Germinal center (tissue), 1 donor: Measurements from ENCODE around the gene MKS1.

Experiments used
- DNase-seq: peaks from one replicate; pipeline ENCODE4 v3.0.0; 2012; ENCODE audit warnings: mixed read lengths, low spot score

Gene MKS1

DNA sequence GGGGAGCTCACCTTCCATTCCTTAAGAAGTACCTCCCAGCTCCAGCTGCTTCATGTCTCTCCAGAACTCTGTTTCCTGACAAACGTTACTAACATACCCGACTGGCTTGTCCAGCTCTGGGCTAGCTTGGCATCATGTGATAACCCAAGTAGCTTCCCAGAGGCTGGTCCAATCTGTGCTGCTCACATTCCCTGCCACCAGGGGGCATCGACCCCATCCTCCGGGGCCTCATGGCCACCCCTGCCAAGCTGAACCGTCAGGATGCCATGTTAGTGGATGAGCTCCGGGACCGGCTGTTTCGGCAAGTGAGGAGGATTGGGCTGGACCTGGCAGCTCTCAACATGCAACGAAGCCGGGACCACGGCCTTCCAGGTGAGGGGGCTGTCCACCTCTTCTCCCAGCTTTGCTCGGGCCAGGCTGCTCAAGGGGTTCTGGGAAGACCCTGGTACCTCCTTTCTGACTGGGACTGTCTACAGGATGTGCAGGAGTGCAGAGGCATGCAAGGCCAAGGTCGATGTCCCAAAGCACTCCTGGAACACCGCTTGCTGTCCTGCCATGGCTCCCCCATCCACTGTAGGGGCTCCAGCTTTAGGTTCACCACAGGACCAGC is 18.9 kb downstream of the MKS1 start:
- DNase-seq: peak; percentile 70

- no peak for DNase-seq
These were observed 22.4 kb downstream of the MKS1 start for GRCh38 chr17:58196610-58197009.

DNA sequence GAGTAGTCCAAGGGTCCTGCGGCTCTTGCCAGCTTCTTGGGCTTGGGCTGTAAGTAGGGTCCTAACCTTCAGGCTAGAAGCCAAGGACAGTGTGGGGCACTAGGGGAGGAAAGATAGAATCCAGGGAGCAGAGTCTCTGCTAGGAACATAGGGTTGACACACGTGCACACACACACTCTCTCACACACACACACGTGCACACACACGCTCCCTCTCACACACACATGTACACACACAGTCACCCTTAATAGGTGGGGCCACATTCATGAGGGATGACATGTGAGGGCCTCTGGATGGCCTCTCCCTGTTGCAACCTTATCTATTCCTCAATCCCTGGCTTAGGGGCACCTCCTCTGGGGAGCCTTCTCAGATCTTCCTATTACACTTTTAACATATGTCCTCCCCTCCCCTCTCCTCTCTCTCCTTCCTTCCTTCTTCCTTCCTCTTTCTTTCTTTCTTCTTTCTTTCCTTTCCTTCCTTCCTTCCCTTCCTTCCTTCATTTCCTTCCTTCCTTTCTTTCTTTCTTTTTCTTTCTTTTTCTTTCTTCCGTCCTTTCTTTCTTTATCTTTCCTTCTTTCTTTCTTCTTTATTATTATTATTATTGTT is 23.4 kb downstream of the MKS1 start:
- DNase-seq: no peak

DNA sequence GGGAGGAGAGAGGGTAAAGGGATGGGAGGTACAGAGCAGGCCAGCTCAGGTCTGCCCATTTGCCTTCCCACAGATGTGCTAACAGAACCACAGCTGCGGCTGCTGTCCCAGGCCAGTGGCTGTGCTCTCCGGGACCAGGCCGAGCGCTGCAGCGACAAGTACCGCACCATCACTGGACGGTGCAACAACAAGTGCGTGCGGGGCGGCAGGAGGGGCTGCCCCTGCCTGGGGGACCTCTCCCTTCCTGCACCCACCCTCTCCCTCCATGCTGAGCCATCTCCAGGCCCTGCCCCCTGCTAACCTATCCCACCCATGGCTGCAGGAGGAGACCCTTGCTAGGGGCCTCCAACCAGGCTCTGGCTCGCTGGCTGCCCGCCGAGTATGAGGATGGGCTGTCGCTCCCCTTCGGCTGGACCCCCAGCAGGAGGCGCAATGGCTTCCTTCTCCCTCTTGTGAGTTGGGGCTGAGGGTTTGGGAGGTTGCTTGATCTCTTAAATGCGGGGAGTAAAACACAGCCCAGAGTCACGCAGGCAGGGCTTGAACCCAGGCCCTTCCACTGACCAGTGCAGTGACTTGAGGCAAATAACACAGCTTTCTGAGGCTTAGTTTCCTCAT is 25.3 kb downstream of the MKS1 start:
- DNase-seq: no peak

GRCh38 chr17:58192612-58193011 is 26.4 kb downstream of the MKS1 start, which contains the start of gene EPX:
EPX (plus strand) TSS chr17:58192726; CDS start chr17:58192847, 121 bp downstream.
- no peak for DNase-seq

DNA sequence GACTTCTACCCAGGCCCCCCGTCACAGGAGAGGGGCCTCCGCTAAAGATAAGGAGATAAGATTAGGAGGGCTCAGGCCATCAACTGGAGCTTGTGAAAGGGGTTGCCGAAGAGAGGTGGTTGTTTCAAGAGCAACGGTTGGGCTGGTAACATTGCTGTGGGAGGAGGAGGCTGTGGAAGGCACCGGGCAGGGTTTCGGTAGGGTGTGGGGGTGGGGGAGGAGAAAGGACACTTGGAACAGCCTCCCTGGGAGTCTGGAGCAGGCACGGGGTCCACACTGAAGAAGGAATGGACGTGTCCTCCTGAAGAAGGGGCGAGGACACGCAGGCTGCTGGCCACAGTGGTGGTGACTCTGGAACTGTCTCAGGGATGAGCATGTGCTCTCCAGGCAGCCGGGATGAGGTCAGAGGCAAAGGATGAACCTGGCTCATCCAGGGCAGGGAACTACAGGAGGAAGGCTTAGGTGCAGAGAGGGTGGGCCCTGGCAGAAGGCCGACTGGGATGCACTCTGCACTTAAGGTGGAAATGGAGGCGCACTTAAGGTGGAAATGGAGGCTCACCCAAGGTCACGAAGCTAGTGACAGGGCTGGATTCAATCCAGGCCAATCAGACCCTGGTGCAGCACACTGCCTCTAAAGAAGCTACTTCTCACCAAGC is 27.7 kb downstream of the MKS1 start:
- no peak for DNase-seq

GRCh38 chr17:58189436-58190146 is 29.5 kb downstream of the MKS1 start:
- no peak for DNase-seq

- DNase-seq: no peak
These were observed 31.4 kb downstream of the MKS1 start for GRCh38 chr17:58187675-58188074.

DNA sequence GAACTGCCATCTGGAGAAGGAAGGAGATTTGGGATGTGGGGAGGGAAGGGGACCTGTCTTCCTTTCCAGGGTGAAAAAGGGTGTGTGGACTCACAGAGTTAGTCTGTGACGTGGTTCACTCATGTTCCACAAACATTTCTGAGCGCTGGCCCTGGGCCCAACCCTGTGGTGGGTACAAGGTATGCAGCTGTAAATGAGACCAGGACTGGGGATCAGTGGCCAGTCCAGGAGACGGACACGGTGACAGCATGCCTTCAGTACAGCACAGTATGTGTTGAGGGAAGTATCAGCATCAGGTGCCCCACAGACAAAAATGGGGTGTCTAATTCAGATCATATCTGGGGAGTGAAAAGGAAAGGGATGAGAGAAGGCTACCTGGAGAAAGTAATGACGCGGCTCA is 32.0 kb downstream of the MKS1 start:
- no peak for DNase-seq

- no peak for DNase-seq
These were observed 32.5 kb downstream of the MKS1 start for GRCh38 chr17:58186591-58186990.

DNA sequence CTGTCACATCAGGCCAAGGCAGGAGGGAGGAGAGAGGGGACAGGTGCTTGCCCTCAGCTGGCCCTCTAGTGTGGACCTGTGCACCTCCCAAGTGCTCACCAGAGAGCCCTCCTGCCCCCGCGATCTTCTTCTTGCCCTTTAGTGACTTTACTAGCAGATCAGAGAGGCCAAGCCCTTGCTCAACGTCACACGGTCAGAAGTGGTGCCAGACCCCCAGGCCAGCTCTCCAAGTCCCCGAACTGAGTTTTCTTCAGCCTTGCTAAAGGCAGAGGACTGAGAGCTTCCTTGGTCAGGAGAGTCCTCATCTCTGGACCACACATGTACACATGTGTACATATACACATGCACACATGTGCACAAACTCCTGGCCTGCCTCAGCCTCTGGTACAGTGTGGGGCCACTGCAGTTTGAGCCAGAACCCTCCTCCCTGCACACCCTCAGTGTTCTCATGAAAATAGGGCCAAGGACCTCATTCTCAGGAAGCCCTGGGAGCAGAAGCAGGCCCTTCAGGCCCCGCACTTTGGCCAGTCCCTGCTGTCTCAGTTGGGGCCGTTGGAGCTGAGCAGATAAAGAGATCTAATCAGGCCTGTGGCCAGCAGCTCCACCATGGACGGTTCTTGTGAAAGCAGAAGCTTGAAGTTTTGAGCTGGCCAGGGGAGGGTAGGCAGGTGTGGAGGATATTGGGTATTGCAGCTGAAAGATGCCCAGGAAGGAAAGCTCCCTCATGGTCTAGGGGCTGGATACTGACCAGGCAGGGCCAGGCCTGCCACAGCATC is 33.9 kb downstream of the MKS1 start:
- no peak for DNase-seq

DNA sequence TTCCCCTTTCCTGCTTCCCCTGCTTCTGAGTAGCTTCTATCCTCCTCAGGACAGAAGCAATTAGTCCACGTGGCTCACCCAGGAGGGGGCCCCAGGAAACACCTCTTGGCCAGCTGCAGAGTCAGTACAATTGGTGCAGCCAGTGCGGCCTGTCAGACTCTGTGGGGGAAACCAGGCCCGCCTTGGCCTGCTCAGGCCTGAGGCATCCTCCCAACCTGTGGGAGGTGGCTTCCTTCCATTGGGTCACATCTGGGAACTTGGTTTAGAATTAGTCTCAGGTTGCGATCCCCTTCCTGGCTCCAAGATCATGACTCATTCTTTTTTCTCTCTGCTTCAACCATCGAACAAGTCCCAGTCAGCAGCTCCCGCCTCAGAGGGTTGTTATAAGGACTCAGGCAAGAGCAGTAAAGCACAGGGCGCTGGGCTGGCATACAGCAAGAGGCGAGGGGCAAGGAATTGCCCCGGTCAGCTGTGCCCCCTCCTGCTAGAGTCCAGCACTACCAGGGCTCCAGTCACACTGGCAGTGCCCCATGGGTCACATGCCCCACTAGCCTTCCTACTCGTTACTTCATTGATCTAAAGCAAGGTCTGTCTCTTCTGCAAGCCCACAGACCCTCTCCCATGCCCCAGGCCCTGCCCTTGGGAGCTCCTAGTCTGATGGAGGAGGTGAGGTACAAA is 34.6 kb downstream of the MKS1 start:
- no peak for DNase-seq

GRCh38 chr17:58183514-58183913 is 35.5 kb downstream of the MKS1 start:
- no peak for DNase-seq

DNA sequence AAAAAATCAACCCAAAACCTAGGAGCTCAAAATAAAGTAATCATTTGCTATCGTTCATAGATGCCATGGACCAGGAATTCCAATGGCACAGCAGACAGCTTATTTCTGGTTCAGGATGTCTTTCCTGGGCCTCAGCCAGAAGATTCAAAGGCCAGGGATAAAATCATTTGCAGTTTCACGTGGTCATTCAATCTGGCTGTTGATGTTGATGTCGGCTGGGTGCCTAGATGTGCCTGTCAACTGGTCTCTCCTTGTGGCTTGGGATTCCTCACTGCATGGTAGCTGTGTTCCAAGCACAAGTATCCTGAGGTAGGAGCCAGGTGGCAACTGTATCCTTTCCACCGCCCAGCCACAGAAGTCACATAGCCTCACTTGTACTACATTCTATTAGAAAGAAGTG is 37.3 kb downstream of the MKS1 start:
- no peak for DNase-seq

- no peak for DNase-seq
These were observed 42.9 kb downstream of the MKS1 start for GRCh38 chr17:58176200-58176599.

DNA sequence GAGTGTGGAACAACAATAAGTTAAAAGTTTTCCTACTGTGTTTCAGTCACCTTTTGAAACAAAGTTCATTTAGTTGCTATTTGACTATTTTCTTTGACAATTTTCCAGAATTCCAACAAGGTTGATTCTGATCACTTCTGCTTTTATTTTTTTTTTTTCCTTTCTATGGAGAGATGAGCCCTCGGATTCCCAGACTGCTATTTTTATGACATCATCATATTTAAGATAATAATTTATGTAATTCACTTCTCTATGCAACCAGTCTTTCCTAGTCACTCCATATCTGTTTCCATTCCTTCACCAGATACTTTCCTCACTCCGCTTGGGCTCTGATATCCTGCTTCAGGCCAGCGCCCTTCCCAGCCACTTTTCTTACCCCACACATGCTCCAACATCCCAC is 44.2 kb downstream of the MKS1 start:
- no peak for DNase-seq

DNA sequence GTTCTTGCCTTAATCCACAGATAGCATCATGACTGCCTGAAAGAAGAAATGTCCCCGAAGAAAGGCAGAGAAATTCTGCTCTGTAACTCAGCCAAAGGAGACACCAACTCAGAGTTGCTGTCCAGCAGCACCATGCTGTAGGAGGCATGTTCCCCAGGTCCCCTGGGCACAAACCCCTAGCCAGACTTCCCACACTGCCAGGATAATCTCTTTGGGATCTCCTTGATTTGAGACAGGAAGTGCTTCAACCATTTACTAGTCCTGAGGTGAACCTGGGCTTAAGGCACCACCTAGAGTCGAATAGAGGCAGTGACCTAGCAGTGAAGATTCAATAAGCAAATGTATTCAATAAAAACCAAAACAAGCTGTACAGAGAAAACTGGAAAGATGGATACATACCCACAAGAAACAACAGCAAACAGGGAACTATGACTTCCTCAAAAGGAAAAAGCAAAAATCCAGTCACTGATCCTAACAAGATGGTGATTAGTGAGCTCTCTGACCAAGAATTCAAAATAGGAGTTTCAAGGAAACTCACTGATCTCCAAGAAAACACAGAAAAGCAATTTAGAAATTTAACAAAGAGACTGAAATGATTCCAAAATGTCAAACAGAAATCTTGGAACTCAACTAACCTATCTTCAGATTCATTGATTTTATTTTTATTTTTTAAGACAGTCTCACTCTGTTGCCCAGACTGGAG is 46.5 kb downstream of the MKS1 start:
- DNase-seq: peak; percentile 30

GRCh38 chr17:58170622-58171021 is 48.4 kb downstream of the MKS1 start:
- no peak for DNase-seq

- no peak for DNase-seq
These were observed 52.4 kb downstream of the MKS1 start, which contains the start of gene OR4D2 for GRCh38 chr17:58166682-58167081. OR4D2 (plus strand) TSS chr17:58166982; CDS start chr17:58169656, 2,674 bp downstream.

GRCh38 chr17:58165981-58166380 is 53.1 kb downstream of the MKS1 start:
- no peak for DNase-seq
